H1 (cell line): Measurements from ENCODE around the gene NDUFA6. TPM values are rescaled to one million over a fixed set of nuclear protein-coding genes. Genes with fewer than 3 reads are reported as not detected.
A peak's percentile ranks its signal among the peaks of the same experiment; 100 is the strongest.

Experiments used
- CTCF ChIA-PET: fragments of 300-600 bp; sonication (Branson Sonifier 250); formaldehyde crosslinking; loops from one replicate; lab custom pipeline; 2021; ENCODE audit not compliant: partially characterized antibody; lab: Charles Lee
- POLR2A ChIA-PET: fragments of 300-600 bp; sonication (Branson Sonifier 250); formaldehyde crosslinking; loops from one replicate; lab custom pipeline; 2021; ENCODE audit warnings: inconsistent platforms; ENCODE audit not compliant: partially characterized antibody; lab: Charles Lee
- DNase-seq, 2 experiments: peaks; one replicate each; pipeline versions ENCODE4 v3.0.0 to v3.0.0-alpha.2; 2010 to 2022; ENCODE audit warnings: low spot score in 2 of 2, low read depth in 1 of 2, mixed read lengths in 1 of 2
- FAIRE-seq: peaks from 2 replicates; lab custom pipeline; 2011; peaks lifted over from hg19 to GRCh38; lab: Jason Lieb, UNC
- H2AFZ ChIP-seq: 2 replicates; pipeline ENCODE4 v1.8.1; 2012; ENCODE audit warnings: low read length, inconsistent platforms
- H2AK5ac ChIP-seq: 2 replicates; pipeline ENCODE4 v1.6.1; 2013; ENCODE audit warnings: low read depth, low read length
- H2BK120ac ChIP-seq: replicated peaks from 2 replicates; pipeline ENCODE3; 2013; ENCODE audit warnings: low read depth, low read length, inconsistent platforms
- H2BK12ac ChIP-seq: 2 replicates; pipeline ENCODE4 v1.6.1; 2013; ENCODE audit warnings: low read depth, low read length
- H2BK15ac ChIP-seq: 2 replicates; pipeline ENCODE4 v1.6.1; 2013; ENCODE audit warnings: low read length
- H2BK20ac ChIP-seq: 2 replicates; pipeline ENCODE4 v1.6.1; 2013; ENCODE audit warnings: low read length
- H2BK5ac ChIP-seq: 2 replicates; pipeline ENCODE4 v1.6.1; 2013; ENCODE audit warnings: low read depth, low read length
- H3K14ac ChIP-seq: 2 replicates; pipeline ENCODE4 v1.6.1; 2013; ENCODE audit warnings: inconsistent platforms; ENCODE audit not compliant: insufficient read length
- H3K18ac ChIP-seq: 2 replicates; pipeline ENCODE4 v1.6.1; 2013; ENCODE audit warnings: low read length; ENCODE audit errors: extremely low read depth
- H3K23ac ChIP-seq: 2 replicates; pipeline ENCODE4 v1.6.1; 2013; ENCODE audit warnings: inconsistent platforms; ENCODE audit not compliant: insufficient read length
- H3K23me2 ChIP-seq: 2 replicates; pipeline ENCODE4 v1.6.1; 2013; ENCODE audit warnings: low read depth, low read length
- H3K27ac ChIP-seq: 2 replicates; pipeline ENCODE4 v1.6.1; 2011; ENCODE audit warnings: low read depth, low read length, inconsistent platforms
- H3K27me3 ChIP-seq, 4 experiments: replicated peaks in 1 of 4; 1 replicate in 1 of 4; 2 replicates in 3 of 4; pipeline versions ENCODE4 v1.6.1 to v1.8.1; 2011 to 2013; ENCODE audit warnings: low read length in 3 of 4, mild to moderate bottlenecking in 3 of 4, inconsistent platforms in 2 of 4, mixed read lengths in 2 of 4, moderate library complexity in 1 of 4; ENCODE audit not compliant: control insufficient read depth in 3 of 4, insufficient read depth in 3 of 4; ENCODE audit errors: extremely low read depth in 1 of 4
- H3K36me3 ChIP-seq, 4 experiments: 2 replicates each; pipeline versions ENCODE4 v1.6.1 to v1.8.1; 2011 to 2013; ENCODE audit warnings: mild to moderate bottlenecking in 4 of 4, low read length in 3 of 4, moderate library complexity in 2 of 4, control low read depth in 1 of 4, inconsistent platforms in 1 of 4; ENCODE audit not compliant: insufficient read depth in 4 of 4, control insufficient read depth in 2 of 4
- H3K4ac ChIP-seq: replicated peaks from 2 replicates; pipeline ENCODE3; 2013; ENCODE audit warnings: low read length, low read depth, mixed read lengths, inconsistent platforms; ENCODE audit not compliant: insufficient read length
- H3K4me1 ChIP-seq, 4 experiments: replicated peaks in 1 of 4; 1 replicate in 1 of 4; 2 replicates in 3 of 4; pipeline versions ENCODE4 v1.6.1 to v1.8.1; 2011 to 2013; ENCODE audit warnings: low read length in 3 of 4, inconsistent platforms in 2 of 4, mixed read lengths in 1 of 4; ENCODE audit not compliant: insufficient read depth in 4 of 4, control insufficient read depth in 3 of 4
- H3K4me2 ChIP-seq, 2 experiments: 2 replicates each; pipeline versions ENCODE4 v1.6.1 to v1.8.1; 2011 to 2013; ENCODE audit warnings: low read depth in 2 of 2, low read length in 2 of 2, control low read depth in 1 of 2, inconsistent platforms in 1 of 2, mild to moderate bottlenecking in 1 of 2; ENCODE audit not compliant: insufficient read depth in 1 of 2
- H3K4me3 ChIP-seq, 4 experiments: fragments of 200-600, 300-600 bp in 1 of 4; sonication (generic), shearing (Covaris generic), sonication (Bioruptor Twin) in 1 of 4; 2 replicates each; pipeline versions ENCODE4 v1.5.1 to v1.8.1; 2011 to 2016; ENCODE audit warnings: low read length in 4 of 4, low read depth in 3 of 4, control low read depth in 2 of 4, inconsistent platforms in 2 of 4, mild to moderate bottlenecking in 2 of 4, mixed read lengths in 1 of 4, moderate library complexity in 1 of 4; ENCODE audit not compliant: insufficient read depth in 2 of 4; ENCODE audit errors: extremely low read depth in 1 of 4
- H3K56ac ChIP-seq: replicated peaks from 2 replicates; pipeline ENCODE3; 2013; ENCODE audit warnings: low read depth, mild to moderate bottlenecking, mixed read lengths, low read length, inconsistent platforms; ENCODE audit not compliant: insufficient read length
- H3K79me1 ChIP-seq: 2 replicates; pipeline ENCODE4 v1.6.1; 2013; ENCODE audit warnings: low read depth, low read length, control low read depth
- H3K79me2 ChIP-seq, 2 experiments: 2 replicates each; pipeline versions ENCODE4 v1.6.1 to v1.8.1; 2012 to 2013; ENCODE audit warnings: low read length in 2 of 2, mild to moderate bottlenecking in 2 of 2, inconsistent platforms in 1 of 2; ENCODE audit not compliant: insufficient read depth in 2 of 2, control insufficient read depth in 1 of 2
- H3K9ac ChIP-seq, 4 experiments: replicated peaks in 1 of 4; 1 replicate in 1 of 4; 2 replicates in 3 of 4; pipeline versions ENCODE4 v1.6.1 to v1.8.1; 2011 to 2013; ENCODE audit warnings: low read depth in 3 of 4, low read length in 3 of 4, control low read depth in 2 of 4, mild to moderate bottlenecking in 2 of 4, moderate library complexity in 2 of 4, inconsistent platforms in 1 of 4; ENCODE audit errors: extremely low read depth in 1 of 4
- H3K9me3 ChIP-seq, 2 experiments: 2 replicates each; pipeline versions ENCODE4 v1.6.1 to v1.8.1; 2012 to 2013; ENCODE audit warnings: mild to moderate bottlenecking in 2 of 2, moderate library complexity in 2 of 2, control low read depth in 1 of 2, inconsistent platforms in 1 of 2, low read depth in 1 of 2, low read length in 1 of 2, mixed read lengths in 1 of 2; ENCODE audit not compliant: insufficient read depth in 2 of 2
- H4K20me1 ChIP-seq, 2 experiments: replicated peaks in 1 of 2; 2 replicates each; pipeline versions ENCODE3 to v1.8.1; 2011 to 2013; ENCODE audit warnings: inconsistent platforms in 2 of 2, low read length in 2 of 2, mild to moderate bottlenecking in 1 of 2; ENCODE audit not compliant: insufficient read depth in 2 of 2, control insufficient read depth in 1 of 2
- H4K5ac ChIP-seq: 2 replicates; pipeline ENCODE4 v1.6.1; 2013; ENCODE audit warnings: low read length, low read depth, mixed read lengths, inconsistent platforms; ENCODE audit not compliant: insufficient read length
- H4K8ac ChIP-seq: 2 replicates; pipeline ENCODE4 v1.8.0; 2013; ENCODE audit warnings: mild to moderate bottlenecking, moderate library complexity, low read length, inconsistent platforms; ENCODE audit not compliant: insufficient read depth; ENCODE audit errors: extremely low read depth
- H4K91ac ChIP-seq: replicated peaks from 2 replicates; pipeline ENCODE3; 2013; ENCODE audit warnings: low read length, mixed read lengths, inconsistent platforms; ENCODE audit not compliant: insufficient read length
- BACH1 ChIP-seq: IDR thresholded peaks from 2 replicates; pipeline ENCODE4 v1.6.1; 2012; ENCODE audit warnings: low read length, improper control_type of control experiment
- CBX5 ChIP-seq: fragments of 300-800, 300-1000 bp; sonication (generic); IDR thresholded peaks from 2 replicates; pipeline ENCODE4 v1.7.1; 2016; ENCODE audit warnings: antibody characterized with exemption, low read length, low read depth
- CREB1 ChIP-seq: IDR thresholded peaks from 2 replicates; pipeline ENCODE4 v1.6.1; 2012; ENCODE audit warnings: inconsistent platforms
- CTBP2 ChIP-seq: IDR thresholded peaks from 2 replicates; pipeline ENCODE4 v1.7.0; 2011; ENCODE audit warnings: borderline replicate concordance, mild to moderate bottlenecking, moderate library complexity, mixed read lengths, low read length; ENCODE audit not compliant: insufficient read depth, insufficient read length
- EGR1 ChIP-seq: IDR thresholded peaks from 2 replicates; pipeline ENCODE4 v1.6.1; 2011; ENCODE audit warnings: low read depth, low read length, borderline replicate concordance
- HDAC2 ChIP-seq, 2 experiments: fragments of 300-600 bp in 1 of 2; sonication (generic) in 1 of 2; IDR thresholded peaks; 2 replicates each; pipeline ENCODE4 v1.6.1; 2011 to 2012; ENCODE audit warnings: low read depth in 2 of 2, low read length in 2 of 2, mild to moderate bottlenecking in 2 of 2, moderate library complexity in 2 of 2, borderline replicate concordance in 1 of 2, inconsistent platforms in 1 of 2
- SIN3A ChIP-seq, 2 experiments: IDR thresholded peaks in 1 of 2; conservative IDR thresholded peaks in 1 of 2; 2 replicates each; pipeline ENCODE4 v1.6.1; 2011 to 2012; ENCODE audit warnings: low read length in 2 of 2, improper control_type of control experiment in 1 of 2, low read depth in 1 of 2, mild to moderate bottlenecking in 1 of 2
- SP4 ChIP-seq: IDR thresholded peaks from 2 replicates; pipeline ENCODE4 v1.6.1; 2012; ENCODE audit warnings: low read length, inconsistent platforms
- SRF ChIP-seq: IDR thresholded peaks from 2 replicates; pipeline ENCODE4 v1.6.1; 2011; ENCODE audit warnings: mild to moderate bottlenecking, low read depth, low read length, moderate library complexity
- TAF7 ChIP-seq: optimal IDR thresholded peaks from 2 replicates; pipeline ENCODE3; 2011; ENCODE audit warnings: low read depth, mild to moderate bottlenecking, inconsistent platforms, low read length, moderate library complexity, borderline replicate concordance
- WGBS, 2 experiments: shearing (Covaris generic) in 1 of 2; methylation state at CpG; one replicate each; pipeline versions ENCODE4 v1.1.6 to v1.1.7; 2013 to 2015; ENCODE audit warnings: low lambda C conversion rate in 2 of 2, mixed read lengths in 2 of 2, inconsistent platforms in 1 of 2, low coverage in 1 of 2, missing lambda C conversion rate in 1 of 2; ENCODE audit not compliant: insufficient replicate concordance in 2 of 2, insufficient coverage in 1 of 2, insufficient read length in 1 of 2; ENCODE audit errors: extremely low coverage in 1 of 2, missing lambda C conversion rate in 1 of 2; 5-methylcytosine and 5-hydroxymethylcytosine counted together
- polyA plus RNA-seq, 7 experiments: library from polyadenylated mRNA; depleted of rRNA in 3 of 7; stranded (reverse) in 5 of 7; unstranded in 2 of 7; fragments of >200 nt in 5 of 7; fragments of 200-250 nt in 2 of 7; gene quantifications; 1 replicate in 5 of 7; 2 replicates in 1 of 7; 4 replicates in 1 of 7; pipeline versions ENCODE4 v1.2.1 to v1.2.3, GENCODE V29; 2011 to 2013; ENCODE audit warnings: missing spikeins in 2 of 7, mixed read lengths in 2 of 7
- total RNA-seq: library from RNA; stranded (reverse); fragmentation: NEBNext Ultra II Directional; extraction: Animal tissue kit (Norgen Biotek cat#: 25700); gene quantifications from 2 replicates; pipeline ENCODE4 v1.2.1, GENCODE V29; 2021

NDUFA6 gene
- total and polyA plus RNA-seq, 2 of the 8 experiments (the other 6 are each of a cell fraction or from before 2014, with no cell fraction given) = 76.2 to 105 TPM

- H3K23me2 ChIP-seq = peaks cover 2% of the 10 kb centered on the region
- CTCF ChIA-PET = interaction anchor here (1.4 to 1.9 kb wide), 2 partner anchors 35 to 127 kb away, joined by 3 to 4 read pairs; no protein-coding TSS in a partner anchor
Measured at GRCh38 chr22:42077486-42078125, 13.0 kb downstream of the NDUFA6 start.

More at GRCh38 chr22:42077486-42078125, 13.0 kb downstream of the NDUFA6 start:
- no peak overlapping the region for H2BK120ac ChIP-seq
- H2BK15ac ChIP-seq = peak overlapping the region; percentile 61; the same call in 1 of the 2 replicates
- peaks cover 2 to 11% (median 9%) of the 10 kb centered on the region in 4 experiments for H3K4me1 ChIP-seq
- H4K91ac ChIP-seq = no peak overlapping the region
- no peak overlapping the region for H2BK20ac ChIP-seq
- H3K14ac ChIP-seq = no peak overlapping the region
- H2AK5ac ChIP-seq = no peak overlapping the region
- H2BK5ac ChIP-seq = no peak overlapping the region; the same call in 1 of the 2 replicates
- peak overlapping the region; percentile 22 for H4K8ac ChIP-seq
- H3K18ac ChIP-seq = no peak overlapping the region
- H3K79me1 ChIP-seq = peaks cover 3% of the 10 kb centered on the region; the same call in 1 of the 2 replicates
- POLR2A ChIA-PET = interaction anchor here (0.8 to 8.9 kb wide), 4 partner anchors 13 to 131 kb away, joined by 3 to 94 read pairs (median 4); partner anchors contain the start of gene NDUFA6
- H3K27me3 ChIP-seq = peaks cover 0 to 9% (median 4%) of the 10 kb centered on the region in 4 experiments; a peak in 2 of 7 replicates
- H3K9ac ChIP-seq = no peak overlapping the region
- no peak overlapping the region for H3K23ac ChIP-seq
- FAIRE-seq (no peak), DNase-seq (no peak)
- 0 out of 2 replicates have a peak overlapping the region, but pooled peaks have one; percentile 27 for H2BK12ac ChIP-seq
- WGBS, 2 experiments = 89% methylated on average over 21 of the region's 21 CpGs; no CpG with 5 or more reads in 1 of the 2 experiments
- H3K9me3 ChIP-seq = no peaks in the 10 kb centered on the region
- peaks cover 0 to 6% (median 2%) of the 10 kb centered on the region in 4 experiments; a peak in 2 of 8 replicates for H3K36me3 ChIP-seq
- H3K27ac ChIP-seq = no peak overlapping the region
- no peak overlapping the region for H3K4ac ChIP-seq
- no peak overlapping the region for H4K5ac ChIP-seq
- H2AFZ ChIP-seq = no peak overlapping the region
- no peaks in the 10 kb centered on the region for H4K20me1 ChIP-seq
- H3K56ac ChIP-seq = no peak overlapping the region
- no peak overlapping the region for H3K4me3 ChIP-seq
- TF ChIP-seq SRF (no peak), TAF7 (no peak), EGR1 (no peak), CBX5 (no peak), HDAC2 (IDR thresholded peaks at IDR 0.05; ENCODE audit: borderline replicate concordance in 1 of 2, low read depth in 2 of 2, low read length in 2 of 2) (no peak), CTBP2 (no peak), SP4 (no peak), SIN3A (conservative IDR thresholded peaks at IDR 0.05 in 1 of 2, IDR thresholded peaks at IDR 0.05 in 1 of 2; ENCODE audit: low read depth in 1 of 2, low read length in 2 of 2) (no peak), BACH1 (no peak), CREB1 (no peak)
- TF ChIP-seq, all 59 proteins: peak for 0
- no peak overlapping the region for H3K4me2 ChIP-seq
- peaks cover 0 to 9% of the 10 kb centered on the region in 2 experiments; a peak in 2 of 4 replicates for H3K79me2 ChIP-seq
